Mesothelial cell of epicardium (in vitro differentiated cells): Measurements from ENCODE around the gene JARID2. TPM values are rescaled to one million over a fixed set of nuclear protein-coding genes. Genes with fewer than 3 reads are reported as not detected.

Source experiments
- DNase-seq, 2 experiments: peaks; one replicate each; pipeline ENCODE4 v3.0.0; 2021; ENCODE audit warnings: low spot score in 2 of 2; ENCODE audit not compliant: unreplicated experiment in 2 of 2
- H3K27ac Mint-ChIP-seq: 2 replicates; pipeline ENCODE4 v1.8.0; 2021; ENCODE audit warnings: mixed read lengths
- H3K27me3 Mint-ChIP-seq: 2 replicates; pipeline ENCODE4 v1.8.0; 2021; ENCODE audit warnings: low read depth, mixed read lengths
- H3K36me3 Mint-ChIP-seq: 2 replicates; pipeline ENCODE4 v1.8.0; 2021; ENCODE audit warnings: mixed read lengths
- H3K4me1 Mint-ChIP-seq: 2 replicates; pipeline ENCODE4 v1.8.0; 2021; ENCODE audit warnings: mixed read lengths
- H3K4me3 Mint-ChIP-seq: 2 replicates; pipeline ENCODE4 v1.8.0; 2021; ENCODE audit warnings: mild to moderate bottlenecking, moderate library complexity, mixed read lengths
- H3K9me3 Mint-ChIP-seq: 2 replicates; pipeline ENCODE4 v1.8.0; 2021; ENCODE audit warnings: mixed read lengths
- CTCF ChIP-seq: fragments of 200-600 bp; sonication (generic); IDR thresholded peaks from one replicate; pipeline ENCODE4 v1.5.0; 2021; ENCODE audit warnings: antibody characterized with exemption; ENCODE audit not compliant: unreplicated experiment
- total RNA-seq: library from RNA; stranded (reverse); gene quantifications from 3 replicates; pipeline ENCODE4 v1.2.1, GENCODE V29; 2021

JARID2 gene
- 35.2 to 36.3 TPM (median 35.3 TPM) in 3 replicates for total RNA-seq

DNA sequence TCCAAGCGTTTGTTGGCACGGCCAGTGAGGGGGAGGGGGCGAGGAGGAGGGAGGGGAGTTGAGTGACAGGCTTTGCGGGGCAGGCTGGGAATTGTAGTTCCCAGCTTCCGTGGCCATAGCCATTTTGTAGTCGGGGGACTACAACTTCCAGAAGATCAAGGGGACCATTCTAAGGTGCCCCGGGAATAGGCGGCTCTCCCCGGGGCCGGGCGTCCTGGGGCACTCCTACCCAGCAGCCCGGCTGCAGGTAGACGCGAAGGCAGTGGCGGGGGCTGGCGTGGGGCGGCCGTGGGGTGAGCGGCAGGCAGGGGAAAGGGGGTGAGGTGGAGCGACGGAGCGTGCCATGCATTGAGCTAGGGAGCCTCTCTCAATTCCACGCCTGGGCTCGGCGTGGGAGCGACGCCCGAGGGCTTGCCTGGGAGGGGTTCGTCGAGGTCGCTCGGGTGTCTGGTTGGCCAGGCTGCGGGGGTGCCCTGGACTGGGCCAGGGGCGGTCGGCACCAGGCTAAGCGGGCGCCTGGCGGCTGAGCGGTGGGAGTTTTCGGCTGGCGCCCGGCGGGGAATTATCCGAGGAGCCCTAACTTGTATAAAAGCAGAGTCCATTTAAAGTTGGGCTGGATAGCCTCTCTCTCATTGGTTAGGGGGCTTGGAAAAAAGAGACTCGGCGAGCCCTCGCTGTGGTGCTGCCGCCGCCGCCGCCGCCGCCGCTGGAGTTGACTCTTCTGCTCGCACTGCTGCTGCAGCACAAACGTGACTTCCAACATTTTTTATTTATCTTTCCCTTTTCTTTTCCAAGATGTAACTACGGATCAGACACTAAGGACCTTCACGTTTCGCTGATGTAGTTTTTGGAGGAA, at the start of gene JARID2:
TSS of gene JARID2 (plus strand) at position 709 of the 856 bp plus-strand sequence. CDS start 471 bp downstream, outside the sequence.
- peaks cover 29% of the 10 kb centered on the region for H3K4me1 Mint-ChIP-seq
- H3K36me3 Mint-ChIP-seq, result no peaks in the 10 kb centered on the region
- no peaks in the 10 kb centered on the region for H3K9me3 Mint-ChIP-seq
- TF ChIP-seq CTCF, result no peak
- peak; percentile 93 to 95 for DNase-seq
- H3K27ac Mint-ChIP-seq, result peak within 1 kb of the TSS; percentile 99
- H3K27me3 Mint-ChIP-seq, result no peaks in the 10 kb centered on the region
- H3K4me3 Mint-ChIP-seq, result peak within 1 kb of the TSS; percentile 99

DNA sequence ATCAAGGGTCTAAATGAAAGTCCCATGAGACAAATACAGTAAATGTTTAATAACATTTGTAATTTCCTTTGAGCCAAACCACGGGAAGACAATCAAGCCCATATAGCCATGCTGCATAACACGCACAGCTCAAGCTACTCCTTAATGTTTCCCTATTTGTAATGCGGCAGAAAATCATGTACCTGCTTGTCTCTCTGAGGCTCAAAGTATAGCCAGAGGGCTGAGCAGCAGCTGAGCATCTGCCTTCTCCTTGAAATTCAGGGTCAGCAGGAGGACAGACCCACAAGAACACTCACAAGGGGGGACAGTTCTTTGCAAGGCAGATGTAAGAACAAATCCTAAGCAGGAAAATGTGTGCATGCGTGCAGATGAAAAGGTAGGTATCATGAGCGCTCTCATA, 45.8 kb upstream of the JARID2 start:
- DNase-seq, result no peak
- Mint-ChIP-seq H3K4me1 (peaks cover 12% of the 10 kb centered on the region), H3K4me3 (no peak overlapping the region), H3K27me3 (no peaks in the 10 kb centered on the region), H3K36me3 (no peaks in the 10 kb centered on the region), H3K27ac (peak overlapping the region; percentile 35), H3K9me3 (no peaks in the 10 kb centered on the region)
- no peak for TF ChIP-seq CTCF

- no peaks in the 10 kb centered on the region for H3K9me3 Mint-ChIP-seq
- H3K27me3 Mint-ChIP-seq, result no peaks in the 10 kb centered on the region
- H3K4me3 Mint-ChIP-seq, result no peak overlapping the region
- TF ChIP-seq CTCF, result no peak
- no peaks in the 10 kb centered on the region for H3K36me3 Mint-ChIP-seq
- H3K4me1 Mint-ChIP-seq, result peaks cover 28% of the 10 kb centered on the region
- peak overlapping the region; percentile 61 for H3K27ac Mint-ChIP-seq
- no peak for DNase-seq
These were observed 40.5 kb upstream of the JARID2 start for GRCh38 chr6:15205321-15205720.

- Mint-ChIP-seq H3K4me1 (peaks cover 28% of the 10 kb centered on the region), H3K4me3 (no peak overlapping the region), H3K36me3 (no peaks in the 10 kb centered on the region), H3K27ac (no peak overlapping the region), H3K27me3 (no peaks in the 10 kb centered on the region), H3K9me3 (no peaks in the 10 kb centered on the region)
- no peak for TF ChIP-seq CTCF
- DNase-seq, result no peak
These were observed 39.0 kb upstream of the JARID2 start for GRCh38 chr6:15206887-15207286.

- Mint-ChIP-seq H3K4me1 (peaks cover 28% of the 10 kb centered on the region), H3K36me3 (no peaks in the 10 kb centered on the region), H3K27me3 (no peaks in the 10 kb centered on the region), H3K4me3 (no peak overlapping the region), H3K27ac (no peak overlapping the region), H3K9me3 (no peaks in the 10 kb centered on the region)
- no peak for DNase-seq
- no peak for TF ChIP-seq CTCF
These were observed 37.9 kb upstream of the JARID2 start for GRCh38 chr6:15207923-15208322.
